ENCODE results near the gene PPCDC.
"Not testable (repeated sequence)": the region's sequence is repeated elsewhere in the genome, so short reads cannot be mapped to it uniquely, and the experiment has no call there.

PPCDC gene

DNA sequence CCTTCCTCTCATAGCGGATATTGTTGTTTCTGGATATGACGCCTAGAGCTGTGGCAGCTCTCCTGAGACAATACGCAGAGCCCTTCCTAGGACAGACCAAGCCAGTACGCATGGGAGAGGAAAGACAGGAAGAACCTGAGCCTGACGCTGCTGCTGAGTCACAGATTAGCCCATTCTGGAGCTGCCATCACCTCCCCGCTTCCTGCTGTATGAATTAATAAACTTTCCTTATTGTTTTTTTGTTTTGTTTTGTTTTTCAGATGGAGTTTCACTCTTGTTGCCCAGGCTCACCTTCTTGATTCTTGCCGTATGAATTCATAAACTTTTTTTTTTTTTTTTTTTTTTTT, 67.0 kb downstream of the PPCDC start:
- DNase-seq (no peak), ATAC-seq (ENCODE audit: insufficient read depth, low read depth) (no peak)
- Histone ChIP-seq H3K4me2 (ENCODE audit: insufficient read depth, low read length) (no peak overlapping the region), H3K27me3 (ENCODE audit: insufficient read depth, low read length, poor library complexity) (no peaks in the 10 kb centered on the region), H3K9me3 (ENCODE audit: insufficient read depth, low read length, severe bottlenecking) (no peaks in the 10 kb centered on the region), H4K20me1 (ENCODE audit: insufficient read depth, low read length) (no peaks in the 10 kb centered on the region), H3K4me3 (ENCODE audit: low read depth in 1 of 2, low read length in 2 of 2) (no peak overlapping the region), H2AFZ (ENCODE audit: low read depth, low read length) (no peak overlapping the region), H3K79me2 (ENCODE audit: insufficient read depth, low read length) (no peaks in the 10 kb centered on the region), H3K36me3 (ENCODE audit: insufficient read depth, low read length) (no peaks in the 10 kb centered on the region), H3K9ac (ENCODE audit: low read depth, low read length) (no peak overlapping the region), H3K4me1 (ENCODE audit: insufficient read depth, low read length) (no peaks in the 10 kb centered on the region), H3K27ac (ENCODE audit: low read length) (no peak overlapping the region)
- TF ChIP-seq CTCF (IDR thresholded peaks at IDR 0.05; ENCODE audit: borderline replicate concordance, extremely low read depth, low read length, poor library complexity, severe bottlenecking) (no peak), EZH2 (IDR thresholded peaks at IDR 0.05; ENCODE audit: borderline replicate concordance, low read depth, low read length, severe bottlenecking) (no peak)

GRCh38 chr15:75091814-75092213, 68.4 kb downstream of the PPCDC start:
- no peak for ATAC-seq (ENCODE audit: insufficient read depth, low read depth)
- Histone ChIP-seq H3K36me3 (ENCODE audit: insufficient read depth, low read length) (no peaks in the 10 kb centered on the region), H4K20me1 (ENCODE audit: insufficient read depth, low read length) (no peaks in the 10 kb centered on the region), H3K27me3 (ENCODE audit: insufficient read depth, low read length, poor library complexity) (no peaks in the 10 kb centered on the region), H3K27ac (ENCODE audit: low read length) (no peak overlapping the region), H3K4me2 (ENCODE audit: insufficient read depth, low read length) (no peak overlapping the region), H3K9me3 (ENCODE audit: insufficient read depth, low read length, severe bottlenecking) (no peaks in the 10 kb centered on the region), H2AFZ (ENCODE audit: low read depth, low read length) (no peak overlapping the region), H3K4me3 (ENCODE audit: low read depth in 1 of 2, low read length in 2 of 2) (no peak overlapping the region), H3K79me2 (ENCODE audit: insufficient read depth, low read length) (no peaks in the 10 kb centered on the region), H3K9ac (ENCODE audit: low read depth, low read length) (no peak overlapping the region), H3K4me1 (ENCODE audit: insufficient read depth, low read length) (no peaks in the 10 kb centered on the region)
- TF ChIP-seq CTCF (IDR thresholded peaks at IDR 0.05; ENCODE audit: borderline replicate concordance, extremely low read depth, low read length, poor library complexity, severe bottlenecking), result no peak
- TF ChIP-seq EZH2 (IDR thresholded peaks at IDR 0.05; ENCODE audit: borderline replicate concordance, low read depth, low read length, severe bottlenecking), result no peak
- DNase-seq, result no peak

DNA sequence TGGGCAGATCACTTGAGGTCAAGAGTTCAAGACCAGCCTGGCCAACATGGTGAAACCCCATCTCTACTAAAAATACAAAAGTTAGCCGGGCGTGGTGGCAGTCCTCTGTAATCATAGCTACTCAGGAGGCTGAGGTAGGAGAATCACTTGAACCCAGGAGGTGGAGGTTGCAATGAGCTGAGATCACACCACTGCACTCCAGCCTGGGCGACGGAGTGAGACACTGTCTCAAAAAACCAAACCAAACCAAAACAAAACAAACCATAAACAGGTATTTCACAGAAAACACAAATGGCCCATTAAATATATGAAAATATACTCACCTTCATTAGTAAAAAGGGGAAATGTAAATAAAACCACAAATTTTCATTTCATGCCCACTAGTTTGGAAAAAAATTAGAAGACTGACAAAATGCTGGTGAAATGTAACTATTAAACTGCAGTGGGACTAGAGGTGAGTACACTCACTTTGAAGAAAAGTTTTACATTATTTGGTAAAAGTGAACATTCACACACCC, 71.6 kb downstream of the PPCDC start:
- not testable (repeated sequence) for H3K4me1 ChIP-seq (ENCODE audit: insufficient read depth, low read length); ATAC-seq (ENCODE audit: insufficient read depth, low read depth); H3K27me3 ChIP-seq (ENCODE audit: insufficient read depth, low read length, poor library complexity); H3K4me3 ChIP-seq (ENCODE audit: low read depth in 1 of 2, low read length in 2 of 2); H3K9ac ChIP-seq (ENCODE audit: low read depth, low read length); H3K27ac ChIP-seq (ENCODE audit: low read length); H2AFZ ChIP-seq (ENCODE audit: low read depth, low read length); DNase-seq; H3K9me3 ChIP-seq (ENCODE audit: insufficient read depth, low read length, severe bottlenecking); H3K4me2 ChIP-seq (ENCODE audit: insufficient read depth, low read length); H3K36me3 ChIP-seq (ENCODE audit: insufficient read depth, low read length); H4K20me1 ChIP-seq (ENCODE audit: insufficient read depth, low read length); H3K79me2 ChIP-seq (ENCODE audit: insufficient read depth, low read length)

DNA sequence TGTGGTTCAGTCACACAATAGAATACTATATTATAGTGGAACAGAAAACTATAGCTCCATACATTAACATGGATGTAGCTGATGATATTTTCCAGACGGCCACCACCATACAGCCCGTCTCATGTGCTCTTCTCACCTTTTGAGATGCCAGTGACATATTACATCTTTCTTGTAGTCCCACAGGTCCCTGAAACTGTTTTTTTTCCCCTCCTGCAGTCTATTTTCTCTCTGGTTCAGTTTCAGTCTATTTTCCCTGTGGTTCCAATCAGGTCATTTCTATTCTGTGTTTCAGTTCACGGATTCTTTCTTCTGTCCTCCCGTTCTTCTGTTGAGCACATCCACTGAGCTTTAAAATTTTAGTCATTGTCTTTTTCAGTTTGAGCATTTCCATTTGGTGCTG, 72.2 kb downstream of the PPCDC start:
- Histone ChIP-seq H3K4me2 (ENCODE audit: insufficient read depth, low read length) (no peak overlapping the region), H3K79me2 (ENCODE audit: insufficient read depth, low read length) (no peaks in the 10 kb centered on the region), H3K27me3 (ENCODE audit: insufficient read depth, low read length, poor library complexity) (no peaks in the 10 kb centered on the region), H3K27ac (ENCODE audit: low read length) (no peak overlapping the region), H2AFZ (ENCODE audit: low read depth, low read length) (no peak overlapping the region), H3K4me3 (ENCODE audit: low read depth in 1 of 2, low read length in 2 of 2) (no peak overlapping the region), H3K4me1 (ENCODE audit: insufficient read depth, low read length) (no peaks in the 10 kb centered on the region), H3K9ac (ENCODE audit: low read depth, low read length) (no peak overlapping the region), H3K9me3 (ENCODE audit: insufficient read depth, low read length, severe bottlenecking) (no peaks in the 10 kb centered on the region), H3K36me3 (ENCODE audit: insufficient read depth, low read length) (no peaks in the 10 kb centered on the region), H4K20me1 (ENCODE audit: insufficient read depth, low read length) (no peaks in the 10 kb centered on the region; the same call in 1 of the 2 replicates)
- no peak for DNase-seq
- TF ChIP-seq CTCF (IDR thresholded peaks at IDR 0.05; ENCODE audit: borderline replicate concordance, extremely low read depth, low read length, poor library complexity, severe bottlenecking) (no peak), EZH2 (IDR thresholded peaks at IDR 0.05; ENCODE audit: borderline replicate concordance, low read depth, low read length, severe bottlenecking) (no peak)
- ATAC-seq (ENCODE audit: insufficient read depth, low read depth), result no peak
